AG09309 (cell line): ENCODE measurements around the gene ZBTB16.
A peak's percentile ranks its signal among the peaks of the same experiment; 100 is the strongest.

Experiments
- DNase-seq: peaks from one replicate; pipeline ENCODE4 v3.0.0-alpha.2; 2010; ENCODE audit warnings: low read depth
- H3K4me3 ChIP-seq: 2 replicates; pipeline ENCODE4 v1.5.1; 2011; ENCODE audit warnings: mild to moderate bottlenecking, low read depth, low read length, moderate library complexity; ENCODE audit not compliant: control insufficient read depth
- TF ChIP-seq, protein P1 (sequence below): IDR thresholded peaks from 2 replicates; pipeline ENCODE4 v1.5.1; 2011; ENCODE audit warnings: mild to moderate bottlenecking, low read depth, low read length, inconsistent platforms; ENCODE audit not compliant: insufficient read depth, control insufficient read depth; ENCODE audit errors: missing control alignments

Gene ZBTB16

DNA sequence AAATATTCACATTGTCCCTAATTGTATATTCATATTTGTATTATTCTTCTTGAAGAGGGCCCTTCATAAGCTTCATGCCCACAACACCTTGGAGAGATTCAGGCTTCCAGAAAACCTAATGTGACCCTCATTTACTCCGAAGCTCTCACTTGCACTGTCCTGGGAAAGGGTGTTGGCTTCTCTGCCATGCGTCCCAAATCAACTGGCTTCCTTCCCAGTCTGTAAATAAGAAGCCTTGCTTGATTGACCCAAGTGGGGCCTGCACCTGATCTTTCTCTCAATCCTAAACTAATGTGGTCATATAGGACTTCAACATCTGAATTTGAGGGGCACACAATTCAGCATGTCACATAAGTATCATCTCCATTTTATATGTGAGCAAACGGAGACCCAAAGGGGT, 40.5 kb upstream of the ZBTB16 start:
- DNase-seq: no peak
- H3K4me3 ChIP-seq: no peak overlapping the region
- TF ChIP-seq, protein P1, sequence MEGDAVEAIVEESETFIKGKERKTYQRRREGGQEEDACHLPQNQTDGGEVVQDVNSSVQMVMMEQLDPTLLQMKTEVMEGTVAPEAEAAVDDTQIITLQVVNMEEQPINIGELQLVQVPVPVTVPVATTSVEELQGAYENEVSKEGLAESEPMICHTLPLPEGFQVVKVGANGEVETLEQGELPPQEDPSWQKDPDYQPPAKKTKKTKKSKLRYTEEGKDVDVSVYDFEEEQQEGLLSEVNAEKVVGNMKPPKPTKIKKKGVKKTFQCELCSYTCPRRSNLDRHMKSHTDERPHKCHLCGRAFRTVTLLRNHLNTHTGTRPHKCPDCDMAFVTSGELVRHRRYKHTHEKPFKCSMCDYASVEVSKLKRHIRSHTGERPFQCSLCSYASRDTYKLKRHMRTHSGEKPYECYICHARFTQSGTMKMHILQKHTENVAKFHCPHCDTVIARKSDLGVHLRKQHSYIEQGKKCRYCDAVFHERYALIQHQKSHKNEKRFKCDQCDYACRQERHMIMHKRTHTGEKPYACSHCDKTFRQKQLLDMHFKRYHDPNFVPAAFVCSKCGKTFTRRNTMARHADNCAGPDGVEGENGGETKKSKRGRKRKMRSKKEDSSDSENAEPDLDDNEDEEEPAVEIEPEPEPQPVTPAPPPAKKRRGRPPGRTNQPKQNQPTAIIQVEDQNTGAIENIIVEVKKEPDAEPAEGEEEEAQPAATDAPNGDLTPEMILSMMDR: no peak

DNA sequence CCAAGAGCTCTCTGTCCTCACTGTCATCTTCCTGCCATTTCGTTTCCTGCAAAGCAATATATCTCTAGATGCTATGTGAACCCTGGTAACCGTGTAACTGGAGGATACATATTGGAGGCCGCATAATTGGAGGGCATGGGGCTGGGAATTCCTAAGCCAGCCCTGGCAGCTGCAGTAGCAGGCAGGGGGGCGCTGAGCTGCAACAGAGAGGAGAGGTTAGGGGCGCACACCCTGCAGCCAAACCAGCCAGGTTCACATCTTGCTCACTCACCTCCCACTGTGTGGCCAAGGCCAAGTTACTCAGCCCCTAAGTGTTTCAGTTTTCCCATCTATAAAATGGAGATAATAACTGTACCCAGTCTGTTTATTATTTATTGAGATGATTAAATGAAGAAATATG, 39.9 kb upstream of the ZBTB16 start:
- TF ChIP-seq, protein P1: no peak
- no peak overlapping the region for H3K4me3 ChIP-seq
- DNase-seq: no peak

DNA sequence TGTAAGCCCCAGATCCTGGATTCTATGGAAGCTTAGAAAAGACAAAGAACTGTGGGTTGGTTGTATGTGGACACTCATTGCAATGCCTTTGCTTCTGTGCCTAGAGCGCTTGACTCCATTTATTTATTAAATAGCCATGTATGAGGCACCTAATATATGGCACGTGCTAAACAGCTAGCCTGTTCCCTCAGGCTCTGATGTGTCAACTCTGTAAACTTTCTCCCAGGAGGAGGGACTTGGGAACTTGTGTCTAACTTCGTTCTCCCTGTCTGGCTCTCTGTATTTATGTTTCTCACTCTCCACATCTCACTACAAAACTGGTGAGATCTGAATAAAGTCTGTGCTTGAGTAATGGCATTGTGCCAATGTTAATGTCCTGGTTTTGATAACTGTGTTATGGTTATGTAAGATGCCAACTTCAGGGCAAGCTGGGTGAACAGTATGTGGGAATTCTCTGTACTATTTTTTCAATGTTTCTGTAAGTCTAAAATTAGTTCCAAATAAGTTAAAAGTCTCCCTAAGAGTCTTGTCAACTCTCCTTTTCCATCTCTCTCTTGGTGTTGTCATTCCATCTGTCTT, 34.1 kb upstream of the ZBTB16 start:
- TF ChIP-seq, protein P1: no peak
- DNase-seq: no peak
- no peak overlapping the region for H3K4me3 ChIP-seq

DNA sequence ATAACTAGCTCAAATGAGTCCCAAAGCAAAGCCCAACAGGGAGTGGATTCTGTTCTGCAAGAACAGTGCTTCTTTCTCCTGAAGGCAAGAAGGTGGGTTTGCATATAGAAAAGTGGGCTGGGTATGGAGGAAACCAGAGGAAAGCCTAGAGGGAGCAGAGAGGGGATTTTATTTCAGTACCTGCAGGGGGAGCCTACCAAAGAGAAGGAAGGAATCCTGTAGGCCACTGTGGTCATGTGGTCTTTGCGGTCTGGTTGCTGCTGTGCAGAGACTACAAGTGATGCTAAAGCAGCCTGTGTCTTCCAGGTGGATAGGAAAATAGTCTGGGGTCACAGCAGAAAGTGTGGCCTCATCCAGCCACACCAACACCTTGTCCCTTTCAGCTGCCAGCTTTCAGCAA, 33.2 kb upstream of the ZBTB16 start:
- no peak overlapping the region for H3K4me3 ChIP-seq
- DNase-seq: no peak
- TF ChIP-seq, protein P1: peak; percentile 15

DNA sequence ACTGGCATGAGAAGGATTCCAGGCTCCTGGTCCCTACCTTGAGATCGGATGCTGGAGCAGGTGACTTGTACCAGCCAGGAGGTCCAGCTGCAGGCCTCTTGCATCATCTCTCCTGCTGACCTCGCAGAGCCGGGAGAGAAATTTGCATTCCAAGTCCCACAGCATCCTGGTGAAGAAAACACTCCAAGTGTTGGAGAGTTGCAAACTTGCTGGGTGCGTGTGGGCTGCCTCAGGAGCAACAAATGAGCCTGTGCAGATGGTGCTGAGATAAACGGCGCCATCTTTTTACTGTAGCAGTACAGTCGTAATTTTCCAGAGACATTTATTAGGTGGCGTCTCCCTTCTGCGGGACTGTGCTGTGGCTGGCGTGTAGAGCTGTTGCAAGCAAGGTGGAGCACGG, 32.1 kb upstream of the ZBTB16 start:
- H3K4me3 ChIP-seq: no peak overlapping the region
- no peak for DNase-seq
- TF ChIP-seq, protein P1: no peak

DNA sequence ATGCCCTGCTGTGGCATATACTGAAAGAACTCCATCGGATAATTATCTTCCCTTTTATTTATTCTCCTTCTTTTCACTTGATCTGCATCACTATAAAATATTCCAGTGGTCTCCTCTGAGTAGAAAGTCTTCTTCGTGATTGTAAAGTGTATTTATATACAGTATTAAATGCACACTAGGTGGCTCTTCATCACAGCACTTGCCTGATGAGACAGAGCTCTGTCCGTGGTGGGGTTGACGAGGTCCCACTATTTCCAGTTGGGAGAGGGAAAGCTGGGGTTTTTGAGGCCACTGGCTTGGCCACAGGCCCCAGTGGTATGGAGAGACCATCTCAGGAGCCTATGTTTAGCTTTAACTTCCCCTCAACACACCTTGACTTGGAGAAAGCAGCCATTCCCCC, 31.6 kb upstream of the ZBTB16 start:
- no peak for DNase-seq
- no peak overlapping the region for H3K4me3 ChIP-seq
- TF ChIP-seq, protein P1: peak; percentile 6
